Fibroblast of skin of left quadriceps (primary cell): ENCODE data around the gene CACUL1.

Experiments
- DNase-seq, 2 experiments: peaks; one replicate each; pipeline ENCODE4 v3.0.0-alpha.2; 2013; ENCODE audit warnings: low read depth in 2 of 2

The CACUL1 gene

DNA sequence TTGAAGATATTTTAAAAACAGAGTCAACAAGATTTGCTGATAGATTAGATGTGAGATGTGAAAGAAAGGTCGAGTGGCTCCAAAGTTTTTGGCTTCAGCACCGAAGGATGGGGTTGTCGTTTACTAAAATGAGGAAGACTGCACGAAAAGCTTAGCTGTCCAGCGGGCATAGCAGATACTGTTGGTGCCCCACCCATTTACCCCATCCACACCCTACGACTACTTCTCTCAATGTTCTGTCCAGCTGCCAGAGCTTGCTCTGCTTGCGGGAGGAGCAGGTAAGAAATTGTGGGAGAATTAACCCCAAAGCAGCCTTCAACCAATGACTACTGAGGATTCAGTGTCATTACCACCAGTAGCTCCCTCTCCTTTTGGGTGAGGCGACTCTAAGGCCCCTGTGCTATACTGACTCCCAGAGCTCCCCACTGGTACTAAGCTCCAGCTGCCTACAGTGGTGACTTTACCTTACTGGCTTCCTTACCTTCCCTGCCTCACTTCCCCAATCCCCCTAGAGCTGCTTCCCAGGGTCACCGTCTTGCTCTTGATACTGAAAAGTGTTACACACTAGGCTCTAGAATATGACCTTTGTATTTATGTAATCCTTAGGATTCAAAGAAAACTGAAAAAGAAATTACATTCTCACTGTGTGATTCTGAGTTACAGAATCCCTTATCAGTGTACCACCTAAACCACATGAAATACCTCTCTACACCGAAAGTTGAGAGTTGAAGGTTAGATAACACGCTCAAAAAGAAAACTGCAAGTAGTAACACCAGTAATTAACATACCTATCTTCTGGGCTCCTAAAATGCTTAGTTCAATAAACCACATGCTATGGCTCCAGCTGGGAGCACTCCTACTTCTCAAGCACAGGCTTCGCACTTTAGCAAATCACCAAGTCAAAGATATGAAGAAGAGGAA lies 22.3 kb downstream of the CACUL1 start:
- no peak for DNase-seq

DNA sequence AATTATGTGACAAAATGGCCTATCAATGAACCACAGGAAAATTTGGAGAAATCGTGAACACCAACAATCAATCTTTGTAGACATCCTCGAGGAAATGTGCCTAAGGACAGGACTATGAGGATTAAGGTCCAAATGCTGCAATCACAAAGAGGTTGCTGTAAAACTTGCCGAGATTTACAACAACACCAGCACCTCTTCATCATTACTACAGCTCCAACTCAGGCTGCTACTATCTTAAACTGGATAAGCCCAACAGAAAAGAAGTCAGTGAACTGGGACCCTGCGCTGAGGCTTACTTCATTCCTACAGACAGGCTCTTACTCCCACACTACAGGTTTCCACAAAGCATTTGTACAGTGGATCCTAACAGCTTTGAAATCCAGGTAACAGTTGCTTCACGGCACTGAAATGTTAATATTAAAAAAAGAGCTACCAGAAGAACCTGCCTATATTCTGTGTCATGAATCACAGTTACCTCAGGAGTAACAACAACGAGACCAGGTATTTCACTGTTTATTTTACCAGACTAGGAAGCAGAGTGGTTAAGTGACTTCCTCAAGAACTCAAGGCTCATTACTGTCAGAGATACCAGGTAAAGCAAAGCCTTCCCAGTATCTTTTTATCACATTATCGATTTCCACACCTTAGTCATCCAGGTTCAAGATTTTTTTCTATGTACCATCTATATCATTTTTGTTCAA lies 23.9 kb downstream of the CACUL1 start:
- no peak for DNase-seq

GRCh38 chr10:118729641-118730258 lies 25.0 kb downstream of the CACUL1 start:
- no peak for DNase-seq

GRCh38 chr10:118729200-118729599 lies 25.6 kb downstream of the CACUL1 start:
- no peak for DNase-seq

DNA sequence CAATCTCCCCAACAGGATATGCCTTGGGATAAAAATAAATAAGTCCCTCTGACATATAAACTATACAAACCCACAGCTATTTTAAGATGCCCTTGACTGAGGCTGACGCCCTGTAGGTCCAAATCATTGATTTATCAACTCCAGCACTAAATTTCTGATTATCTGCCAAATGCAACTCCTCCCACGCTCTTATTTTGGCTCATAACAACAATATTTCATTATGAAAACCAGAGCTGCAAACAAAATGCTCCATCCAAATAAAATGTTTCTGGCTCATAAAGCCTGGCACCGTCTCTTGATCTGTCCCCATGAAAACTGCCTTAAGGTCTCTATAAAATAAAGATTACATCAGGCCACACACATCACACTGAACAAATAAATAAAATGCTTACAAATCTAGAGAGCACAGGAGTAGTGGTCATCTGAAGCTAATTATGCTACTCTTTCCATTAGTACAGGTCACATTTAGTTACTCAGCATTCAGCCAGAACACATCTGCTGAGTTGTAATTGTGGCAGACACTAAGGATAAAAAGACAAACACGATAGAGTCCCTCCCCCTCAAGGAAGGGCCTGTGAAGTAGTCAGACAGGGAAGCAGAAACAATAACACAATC lies 28.8 kb downstream of the CACUL1 start:
- no peak for DNase-seq

- DNase-seq = no peak
These were observed 31.3 kb downstream of the CACUL1 start for GRCh38 chr10:118723466-118723865.

DNA sequence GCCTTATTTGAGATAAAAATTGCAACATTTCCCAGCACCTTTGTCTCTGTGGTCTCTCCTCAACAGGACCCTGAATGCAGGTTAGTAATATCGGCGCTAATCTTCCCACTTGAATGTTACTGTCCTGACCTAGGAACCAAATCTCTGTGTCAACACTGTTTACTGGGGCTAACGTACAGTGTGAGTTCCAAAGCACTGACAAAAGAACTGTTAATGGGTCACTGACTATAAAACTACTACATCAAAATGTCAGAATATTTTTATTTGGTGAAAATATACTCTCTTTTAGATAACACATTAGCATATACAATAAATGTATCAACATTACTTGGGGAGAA lies 33.3 kb downstream of the CACUL1 start:
- DNase-seq = no peak

DNA sequence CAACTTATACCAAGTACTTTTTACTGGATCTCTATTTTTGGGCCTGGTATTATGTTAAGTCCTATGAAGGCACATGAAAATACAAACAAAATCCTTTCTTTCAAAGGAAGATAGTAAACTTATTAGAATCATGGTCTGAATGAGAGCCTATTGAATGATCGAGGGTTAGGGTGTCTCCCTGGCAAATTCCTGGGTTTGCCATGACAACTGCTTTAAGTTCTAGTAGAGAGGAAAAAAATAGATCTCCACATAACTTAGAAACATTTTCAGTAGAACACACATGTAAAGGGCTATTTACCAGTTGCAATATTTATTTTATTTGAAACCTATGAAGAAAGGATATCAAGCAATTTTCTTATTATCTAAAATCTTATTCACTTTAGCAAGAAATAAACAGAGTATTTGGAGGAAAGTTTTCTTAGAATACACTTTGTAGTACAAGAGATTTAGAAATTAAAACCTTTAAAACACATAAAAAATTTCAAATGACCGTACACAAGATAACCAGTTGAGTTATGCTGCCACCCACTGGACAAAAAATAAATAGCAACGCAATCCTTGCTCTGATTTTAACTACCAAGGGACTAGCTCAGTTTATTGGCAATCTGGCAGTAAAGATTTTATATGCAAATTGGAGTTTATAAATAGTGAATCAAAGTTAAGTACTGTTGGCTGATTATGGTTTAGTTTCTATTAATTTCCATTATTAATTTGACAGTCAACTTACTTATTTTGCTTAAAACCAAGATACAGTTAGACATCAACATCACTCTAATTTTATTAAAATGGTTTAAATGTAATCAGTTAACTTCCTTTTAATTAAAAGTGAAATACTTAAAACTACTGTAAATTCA lies 33.9 kb downstream of the CACUL1 start:
- DNase-seq = peak; percentile 36 to 41

DNA sequence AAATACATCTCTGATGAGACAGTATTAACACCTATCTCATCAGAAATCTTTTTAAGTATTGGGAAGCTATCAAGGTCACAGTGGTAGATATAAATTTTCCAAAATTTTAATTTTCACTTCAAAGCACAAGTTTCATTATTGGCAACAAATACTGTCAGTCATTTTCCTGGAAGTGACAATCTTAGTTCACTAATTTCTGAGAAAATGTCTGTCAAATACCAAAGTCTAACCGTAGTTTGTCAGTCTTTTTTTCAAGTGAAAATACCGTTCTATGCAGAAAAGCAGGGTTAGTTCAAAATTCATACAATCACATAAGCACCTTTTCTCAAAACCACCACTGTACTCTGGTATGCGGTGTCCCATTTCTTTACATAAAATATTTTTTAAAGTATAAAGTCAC lies 40.4 kb downstream of the CACUL1 start:
- no peak for DNase-seq

GRCh38 chr10:118712930-118713634 lies 41.7 kb downstream of the CACUL1 start:
- no peak for DNase-seq

GRCh38 chr10:118712080-118712479 lies 42.7 kb downstream of the CACUL1 start:
- no peak for DNase-seq

DNA sequence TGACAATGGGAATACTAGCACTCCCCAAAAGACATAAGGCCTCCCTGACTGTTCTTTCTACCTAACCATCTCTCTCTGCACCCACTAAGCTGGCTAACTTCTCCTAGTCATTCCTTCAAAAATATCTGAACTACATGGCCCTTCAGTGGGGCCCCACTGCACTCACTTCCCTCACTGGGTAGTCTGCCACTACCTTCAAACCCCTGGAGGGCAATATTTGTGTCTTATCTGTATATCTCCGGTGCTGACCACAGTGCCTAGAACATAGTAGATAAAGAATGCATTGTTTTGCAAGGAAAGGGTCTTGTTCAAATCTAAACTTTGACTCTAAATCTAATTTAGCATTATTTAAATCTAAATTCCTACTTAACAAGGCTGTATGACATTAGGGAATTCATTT lies 44.3 kb downstream of the CACUL1 start:
- DNase-seq = no peak

DNA sequence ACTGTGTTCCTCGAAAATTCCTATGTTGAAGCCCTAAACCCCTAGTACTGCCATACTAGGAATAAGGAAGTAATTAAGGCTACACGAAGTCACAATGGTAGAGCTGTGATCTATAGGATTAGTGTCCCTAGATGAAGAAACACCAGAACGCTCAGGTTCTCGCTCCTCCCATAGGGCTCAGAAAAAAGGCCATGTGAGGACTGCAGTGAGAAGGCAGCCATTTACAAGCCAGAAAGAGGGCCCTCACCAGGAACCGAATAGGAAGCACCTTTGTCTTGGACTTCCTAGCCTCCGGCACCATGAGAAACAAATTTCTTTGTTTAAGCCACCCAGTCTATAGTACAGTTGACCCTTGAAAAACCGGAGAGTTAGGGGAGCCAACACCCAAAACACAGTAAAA lies 46.2 kb downstream of the CACUL1 start:
- no peak for DNase-seq

DNA sequence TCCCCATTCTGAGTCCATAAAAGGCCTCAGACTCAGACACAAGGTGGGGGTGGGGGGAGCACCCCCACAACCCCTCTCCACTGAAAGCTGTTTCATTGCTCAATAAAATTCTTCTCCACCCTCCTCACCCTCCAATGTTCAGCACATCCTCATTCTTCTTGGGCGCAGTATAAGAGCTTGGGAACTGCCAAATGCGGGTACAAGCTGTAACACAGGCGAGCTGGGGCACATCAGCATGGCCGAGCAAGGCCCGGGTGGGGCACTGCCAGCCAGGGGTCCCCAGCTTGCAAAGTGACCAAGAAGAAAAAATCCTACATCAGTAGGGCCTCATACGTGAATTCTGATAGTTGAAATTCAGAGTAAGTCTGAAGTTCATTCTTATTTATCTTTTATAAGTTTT lies 50.1 kb downstream of the CACUL1 start:
- DNase-seq = no peak

DNA sequence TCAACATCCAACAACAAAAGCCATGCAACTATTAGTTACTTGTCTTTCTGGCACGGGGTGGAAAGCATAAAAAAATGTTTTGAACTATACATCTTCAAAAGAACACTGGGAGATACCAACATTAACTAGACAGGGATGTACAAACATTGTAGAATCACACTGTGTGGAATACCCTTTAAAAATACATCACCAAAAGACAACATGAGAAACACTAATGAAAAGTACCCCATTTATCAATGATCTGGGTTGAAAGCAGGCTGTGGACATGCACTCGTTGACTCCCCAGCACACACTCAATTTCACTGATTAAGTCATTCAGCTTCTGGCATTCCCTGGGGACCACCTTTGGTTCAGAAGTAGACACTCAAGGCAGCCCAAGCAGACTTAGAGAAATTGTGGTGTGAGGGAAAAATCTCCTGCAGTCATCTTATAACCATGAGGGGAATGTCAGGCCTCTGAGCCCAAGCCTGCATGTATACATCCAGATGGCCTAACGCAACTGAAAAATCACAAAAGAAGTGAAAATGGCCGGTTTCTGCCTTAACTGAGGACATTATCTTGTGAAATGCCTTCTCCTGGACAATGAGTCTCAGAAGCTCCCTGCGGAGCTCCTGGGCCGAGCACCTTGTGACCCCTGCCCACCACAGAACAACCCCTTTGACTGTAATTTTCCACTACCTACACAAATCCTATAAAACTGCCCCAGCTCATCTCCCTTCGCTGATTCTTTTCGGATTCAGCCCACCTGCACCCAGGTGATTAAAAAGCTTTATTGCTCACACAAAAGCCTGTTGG lies 53.0 kb downstream of the CACUL1 start:
- DNase-seq = peak; percentile 45 to 49

DNA sequence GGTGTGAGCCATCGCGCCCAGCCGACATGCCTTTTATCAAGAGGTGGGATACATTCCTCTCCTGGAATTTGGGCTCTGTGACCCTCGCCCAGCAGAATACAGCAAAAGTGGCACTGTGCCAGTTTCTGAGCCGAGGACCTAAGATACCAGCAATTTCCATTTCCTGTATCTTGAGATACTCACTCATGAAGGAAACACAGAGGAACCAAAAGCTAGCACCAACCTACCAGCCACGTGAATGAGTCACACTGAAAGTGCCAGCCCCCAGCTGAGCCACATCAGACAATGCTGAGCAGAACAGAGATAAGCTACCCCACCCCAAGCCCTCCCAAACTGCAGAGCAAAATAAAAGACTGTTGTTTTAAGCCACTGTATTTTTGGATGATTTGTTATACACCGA lies 56.3 kb downstream of the CACUL1 start:
- no peak for DNase-seq

- peak; percentile 35 to 37 for DNase-seq
These were observed 59.9 kb downstream of the CACUL1 start for GRCh38 chr10:118694848-118695247.

GRCh38 chr10:118692872-118693271 lies 61.9 kb downstream of the CACUL1 start:
- DNase-seq = peak; percentile 96

DNA sequence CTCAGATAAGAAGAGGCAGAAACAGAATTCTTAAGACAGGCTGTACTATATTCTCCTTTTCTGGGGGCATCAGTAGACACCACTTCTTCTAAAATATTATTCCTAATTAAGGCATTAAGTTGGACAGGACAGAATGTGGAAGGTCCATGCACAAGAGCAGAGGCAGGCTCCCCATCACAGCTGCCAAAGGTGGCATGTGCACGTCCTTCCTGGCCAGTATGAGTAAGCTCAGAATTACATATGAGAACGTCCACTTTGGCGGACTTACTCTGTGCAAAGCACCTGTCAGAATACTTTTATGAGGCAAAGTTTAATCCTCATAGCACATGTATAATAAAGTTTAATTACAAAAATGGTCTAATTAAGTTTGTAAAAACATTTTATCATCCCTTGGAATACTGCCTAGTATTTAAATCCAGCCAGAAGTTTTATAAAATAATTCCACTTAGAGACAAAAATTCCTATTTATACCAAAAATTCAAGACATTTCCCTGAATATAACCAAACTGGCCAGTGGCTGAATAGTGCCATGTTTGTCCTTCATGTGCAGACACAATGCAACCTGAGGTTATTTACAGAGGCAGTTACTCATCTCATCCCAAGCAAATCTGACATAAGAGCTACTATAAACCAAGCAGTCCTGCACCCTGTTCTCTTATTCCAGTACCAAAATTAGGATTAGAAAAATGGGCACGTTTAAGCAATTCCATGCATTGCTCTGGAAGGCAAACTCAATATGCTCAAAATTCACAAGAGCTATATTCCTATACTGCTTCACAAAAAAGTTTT lies 65.5 kb downstream of the CACUL1 start:
- DNase-seq = no peak
